AG04450 (cell line): ENCODE measurements around the gene COL5A1. TPM values are rescaled to one million over a fixed set of nuclear protein-coding genes. Genes with fewer than 3 reads are reported as not detected.

Experiments
- CTCF ChIA-PET: fragments of 300-600, 350-600 bp; formaldehyde crosslinking; extraction: SDS; loops from one replicate; lab custom pipeline; 2022; ENCODE audit warnings: antibody characterized with exemption, inconsistent platforms; lab: Charles Lee
- POLR2A ChIA-PET: fragments of 350-600 bp; formaldehyde crosslinking; extraction: SDS; loops from one replicate; lab custom pipeline; 2021; ENCODE audit warnings: antibody characterized with exemption, inconsistent platforms; lab: Yijun Ruan, JAX
- DNase-seq: peaks from one replicate; pipeline ENCODE4 v3.0.0-alpha.2; 2011; ENCODE audit warnings: low read depth, low spot score
- H3K27ac ChIP-seq: one replicate; pipeline ENCODE4 v1.5.1; 2012; ENCODE audit warnings: low read depth, low read length, control low read depth
- H3K27me3 ChIP-seq: one replicate; pipeline ENCODE4 v1.6.0; 2012; ENCODE audit warnings: low read length; ENCODE audit not compliant: control insufficient read depth, insufficient read depth
- H3K4me3 ChIP-seq: 2 replicates; pipeline ENCODE4 v1.5.1; 2011; ENCODE audit warnings: mild to moderate bottlenecking, low read depth, low read length, control low read depth
- H3K9me3 ChIP-seq: 2 replicates; pipeline ENCODE4 v1.5.1; 2012; ENCODE audit warnings: low read length; ENCODE audit not compliant: control insufficient read depth, insufficient read depth
- polyA plus RNA-seq: library from polyadenylated mRNA; depleted of rRNA; stranded (reverse); fragments of >200 nt; gene quantifications from 2 replicates; pipeline ENCODE4 v1.2.3, GENCODE V29; 2011
- TF ChIP-seq, protein P1 (sequence below): IDR thresholded peaks from 2 replicates; pipeline ENCODE4 v1.5.1; 2011; ENCODE audit warnings: low read depth, low read length, control low read depth, inconsistent platforms

COL5A1 gene
- polyA plus RNA-seq, 1 experiment, result 73.3 TPM

DNA sequence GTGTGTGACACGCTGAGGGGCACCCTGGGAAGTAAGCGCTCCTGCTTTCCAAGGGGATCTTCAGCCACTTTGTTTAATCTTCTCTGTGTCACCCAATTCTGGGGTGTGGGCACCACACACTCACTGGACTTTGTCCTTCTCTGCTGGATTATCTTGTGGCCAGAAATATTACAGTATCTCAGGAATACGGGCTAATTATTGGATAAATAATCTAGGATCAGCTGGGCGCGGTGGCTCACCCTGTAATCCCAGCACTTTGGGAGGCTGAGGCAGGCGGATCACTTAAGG lies 50.9 kb downstream of the COL5A1 start:
- H3K4me3 ChIP-seq, result no peak overlapping the region
- DNase-seq, result no peak
- no peaks in the 10 kb centered on the region for H3K9me3 ChIP-seq
- no peaks in the 10 kb centered on the region for H3K27me3 ChIP-seq
- H3K27ac ChIP-seq, result peak overlapping the region; percentile 2
- POLR2A ChIA-PET, result no interaction called here
- TF ChIP-seq, protein P1, sequence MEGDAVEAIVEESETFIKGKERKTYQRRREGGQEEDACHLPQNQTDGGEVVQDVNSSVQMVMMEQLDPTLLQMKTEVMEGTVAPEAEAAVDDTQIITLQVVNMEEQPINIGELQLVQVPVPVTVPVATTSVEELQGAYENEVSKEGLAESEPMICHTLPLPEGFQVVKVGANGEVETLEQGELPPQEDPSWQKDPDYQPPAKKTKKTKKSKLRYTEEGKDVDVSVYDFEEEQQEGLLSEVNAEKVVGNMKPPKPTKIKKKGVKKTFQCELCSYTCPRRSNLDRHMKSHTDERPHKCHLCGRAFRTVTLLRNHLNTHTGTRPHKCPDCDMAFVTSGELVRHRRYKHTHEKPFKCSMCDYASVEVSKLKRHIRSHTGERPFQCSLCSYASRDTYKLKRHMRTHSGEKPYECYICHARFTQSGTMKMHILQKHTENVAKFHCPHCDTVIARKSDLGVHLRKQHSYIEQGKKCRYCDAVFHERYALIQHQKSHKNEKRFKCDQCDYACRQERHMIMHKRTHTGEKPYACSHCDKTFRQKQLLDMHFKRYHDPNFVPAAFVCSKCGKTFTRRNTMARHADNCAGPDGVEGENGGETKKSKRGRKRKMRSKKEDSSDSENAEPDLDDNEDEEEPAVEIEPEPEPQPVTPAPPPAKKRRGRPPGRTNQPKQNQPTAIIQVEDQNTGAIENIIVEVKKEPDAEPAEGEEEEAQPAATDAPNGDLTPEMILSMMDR, result no peak
- CTCF ChIA-PET, result interaction anchor here (0.6 to 8.7 kb wide), 2 partner anchors 238 to 243 kb away, joined by 3 to 68 read pairs; no protein-coding TSS in a partner anchor

DNA sequence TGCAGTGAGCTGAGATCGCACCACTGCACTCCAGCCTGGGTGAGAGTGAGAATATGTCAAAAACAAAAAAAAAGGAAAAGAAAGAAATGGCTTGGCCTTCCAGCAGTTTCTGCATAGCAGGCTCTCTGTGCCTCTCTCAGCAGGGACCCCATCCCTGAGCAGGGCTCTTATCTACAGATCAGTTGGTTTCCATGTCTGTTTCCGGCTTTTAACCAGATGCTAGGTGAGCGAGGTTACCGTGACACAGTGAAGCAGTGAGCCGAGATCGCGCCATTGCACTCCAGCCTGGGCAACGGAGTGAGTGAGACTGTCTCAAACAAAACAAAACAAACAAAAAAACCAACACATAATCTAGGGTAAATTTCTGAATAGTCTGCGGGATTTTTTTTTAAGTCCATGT lies 51.4 kb downstream of the COL5A1 start:
- no peak overlapping the region for H3K27ac ChIP-seq
- no peaks in the 10 kb centered on the region for H3K9me3 ChIP-seq
- ChIA-PET CTCF (interaction anchor here (8.7 kb wide), 1 partner anchor 243 kb away, joined by 68 read pairs; no protein-coding TSS in a partner anchor), POLR2A (no interaction called here)
- H3K4me3 ChIP-seq, result no peak overlapping the region
- no peak for DNase-seq
- TF ChIP-seq, protein P1, result no peak
- H3K27me3 ChIP-seq, result no peaks in the 10 kb centered on the region

DNA sequence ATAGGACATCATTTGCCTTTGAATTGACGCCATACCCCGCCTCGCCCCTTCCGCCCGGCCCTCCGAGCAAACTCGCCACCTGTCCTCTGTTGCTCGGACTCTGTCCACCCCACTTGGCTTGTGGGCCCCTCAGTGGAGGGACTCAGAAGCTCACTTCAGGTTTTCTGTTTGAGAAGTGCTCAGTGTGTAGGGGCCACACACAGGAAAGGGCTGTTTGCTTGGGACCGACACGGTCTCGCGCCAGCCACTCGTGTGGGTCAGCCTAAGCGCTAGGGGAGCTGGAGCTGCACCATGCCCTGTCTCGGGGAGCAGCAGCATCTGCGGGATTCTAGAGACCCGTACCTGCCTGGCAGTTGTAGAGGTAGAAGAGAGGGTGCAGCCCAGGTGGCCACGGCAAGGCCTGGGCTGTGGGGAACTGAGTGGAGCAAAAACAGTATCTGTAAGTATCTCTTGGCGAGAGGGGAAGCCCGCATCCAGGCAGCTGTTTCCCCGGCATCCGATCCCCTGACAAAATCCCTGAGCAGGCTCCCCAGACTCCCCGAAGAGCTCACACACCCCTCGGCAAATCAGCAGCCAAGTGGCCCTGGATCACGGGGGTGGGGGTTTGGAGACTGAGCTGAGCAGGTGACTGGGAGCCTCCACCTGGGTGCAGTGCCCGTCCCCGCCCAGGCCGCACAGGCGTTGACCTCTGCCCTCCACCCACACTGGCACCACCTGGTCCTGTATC lies 52.2 kb downstream of the COL5A1 start:
- TF ChIP-seq, protein P1, result no peak
- ChIA-PET CTCF (interaction anchor here (1.3 to 8.7 kb wide), 2 partner anchors 17 to 244 kb away, joined by 3 to 68 read pairs; no protein-coding TSS in a partner anchor), POLR2A (no interaction called here)
- H3K9me3 ChIP-seq, result no peaks in the 10 kb centered on the region
- no peak overlapping the region for H3K27ac ChIP-seq
- no peak overlapping the region for H3K4me3 ChIP-seq
- no peaks in the 10 kb centered on the region for H3K27me3 ChIP-seq
- no peak for DNase-seq

GRCh38 chr9:134694368-134694665 lies 52.7 kb downstream of the COL5A1 start:
- no peak overlapping the region for H3K27ac ChIP-seq
- no peaks in the 10 kb centered on the region for H3K9me3 ChIP-seq
- H3K4me3 ChIP-seq, result no peak overlapping the region
- CTCF ChIA-PET, result interaction anchor here (1.3 to 8.7 kb wide), 2 partner anchors 17 to 244 kb away, joined by 3 to 68 read pairs; no protein-coding TSS in a partner anchor
- TF ChIP-seq, protein P1, result no peak
- POLR2A ChIA-PET, result no interaction called here
- H3K27me3 ChIP-seq, result no peaks in the 10 kb centered on the region
- DNase-seq, result no peak

DNA sequence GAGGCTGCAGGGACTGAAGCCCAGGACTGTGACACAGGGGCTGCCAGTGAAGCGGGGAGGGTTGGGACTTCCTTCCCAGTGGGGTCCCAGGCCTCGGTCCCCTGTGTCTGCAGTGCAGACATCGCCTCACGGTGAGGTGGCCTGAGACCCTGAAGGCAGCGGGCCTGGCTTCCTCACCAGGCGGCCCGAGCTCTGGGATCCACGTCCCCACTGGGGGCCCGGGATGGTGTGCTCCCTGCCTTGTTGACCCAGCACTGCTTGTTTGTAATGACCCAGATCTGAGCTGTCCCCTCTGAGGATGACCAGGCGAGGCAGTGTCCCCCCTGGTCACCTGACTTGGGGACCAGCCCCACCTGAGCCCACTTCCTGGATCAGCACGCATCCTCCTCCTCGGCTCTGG lies 53.1 kb downstream of the COL5A1 start:
- TF ChIP-seq, protein P1, result no peak
- Histone ChIP-seq H3K4me3 (no peak overlapping the region), H3K27ac (no peak overlapping the region), H3K9me3 (no peaks in the 10 kb centered on the region), H3K27me3 (no peaks in the 10 kb centered on the region)
- no peak for DNase-seq
- POLR2A ChIA-PET, result no interaction called here
- CTCF ChIA-PET, result interaction anchor here (1.3 kb wide), 1 partner anchor 18 kb away, joined by 3 read pairs; no protein-coding TSS in a partner anchor
